NK-92 (cell line): ENCODE results near the gene UTP25.
A peak's percentile ranks its signal among the peaks of the same experiment; 100 is the strongest.
"Not testable (repeated sequence)": the region's sequence is repeated elsewhere in the genome, so short reads cannot be mapped to it uniquely, and the experiment has no call there.

Experiments
- DNase-seq: peaks from one replicate; lab custom pipeline; 2025; ENCODE audit not compliant: unreplicated experiment; lab: John Stamatoyannopoulos, UW

UTP25 gene

DNA sequence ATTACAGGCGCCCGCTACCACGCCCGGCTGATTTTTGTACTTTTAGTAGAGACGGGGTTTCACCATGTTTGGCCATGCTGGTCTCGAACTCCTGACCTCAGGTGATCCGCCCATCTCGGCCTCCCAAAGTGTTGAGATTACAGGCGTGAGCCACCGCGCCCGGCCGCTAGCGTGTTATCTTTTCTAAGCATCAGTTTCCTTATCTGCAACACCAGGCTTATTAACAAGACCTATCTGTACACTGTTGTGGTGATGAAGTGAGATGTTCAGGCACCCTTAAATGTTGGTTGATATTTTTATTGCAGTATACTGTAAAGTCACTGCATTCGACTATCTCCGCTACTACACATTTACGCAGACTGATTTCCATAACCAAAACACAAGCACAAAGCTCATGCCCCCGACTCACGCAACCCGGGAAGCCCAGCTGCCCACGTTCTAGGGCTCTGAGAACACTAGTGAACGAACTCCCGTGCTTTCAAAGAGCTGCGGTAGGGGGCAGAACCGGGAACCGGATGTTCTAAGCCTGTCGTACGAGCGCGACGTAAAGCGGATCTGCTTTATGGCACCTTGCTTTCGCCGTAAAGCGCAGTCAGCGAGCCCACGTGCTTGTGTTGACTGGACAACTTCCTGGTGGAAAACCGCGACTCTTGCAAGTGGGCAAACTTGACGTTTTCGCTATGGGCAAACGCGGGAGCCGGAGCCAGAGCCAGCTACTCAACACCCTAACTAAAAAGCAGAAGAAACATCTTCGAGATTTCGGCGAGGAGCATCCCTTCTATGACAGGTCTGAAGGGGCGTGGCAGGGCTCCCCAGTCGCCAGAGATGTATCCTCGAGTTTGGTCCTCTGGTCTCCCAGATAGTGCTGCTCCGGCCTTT is at the start of gene UTP25:
Gene UTP25, plus strand, starts transcription at position 589 of the 879 bp plus-strand sequence. Its CDS starts 92 bp downstream, at position 681.
- DNase-seq, result peak; percentile 44

DNA sequence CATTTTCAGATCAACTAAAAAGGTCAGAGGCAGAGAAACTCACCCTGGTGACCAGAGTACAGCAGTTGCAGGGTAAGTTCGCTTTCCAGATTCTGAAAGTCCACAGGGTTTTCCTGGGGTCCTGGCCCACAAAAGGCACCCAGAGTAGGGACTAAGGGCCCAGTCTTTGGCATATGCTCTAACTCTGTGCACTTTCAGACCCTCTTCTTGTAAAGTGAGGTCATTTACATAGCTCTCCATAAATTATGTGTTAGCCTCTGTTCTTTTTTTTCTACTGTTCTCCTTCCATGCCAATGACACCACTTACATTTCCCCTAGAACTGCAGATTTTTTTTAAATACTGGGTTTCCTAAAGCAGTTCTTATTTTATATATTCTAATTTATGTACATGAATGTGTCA is 49.7 kb upstream of the UTP25 start:
- DNase-seq, result no peak

DNA sequence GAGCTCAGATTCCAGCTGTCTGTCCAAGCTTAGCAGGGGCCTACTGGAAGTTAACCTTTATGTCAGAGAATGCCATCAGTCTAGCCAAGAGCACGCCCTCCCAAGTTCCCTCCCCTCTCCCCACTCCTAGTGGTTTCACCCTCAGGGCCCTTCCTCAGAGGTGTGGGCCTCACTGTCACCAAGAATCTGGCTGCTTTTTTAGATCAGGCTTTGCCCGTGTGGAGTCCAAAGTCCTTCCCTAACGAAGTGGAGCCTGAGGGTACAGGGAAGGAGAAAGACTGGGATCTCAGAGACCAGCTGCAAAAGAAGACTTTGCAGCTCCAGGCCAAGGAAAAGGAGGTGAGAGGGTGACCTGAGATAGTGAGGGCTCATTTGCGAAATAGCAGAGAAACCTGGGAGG is 47.5 kb upstream of the UTP25 start:
- DNase-seq, result no peak

GRCh38 chr1:209783386-209783785 is 44.4 kb upstream of the UTP25 start:
- no peak for DNase-seq

- DNase-seq, result peak; percentile 97
These were observed 43.3 kb upstream of the UTP25 start, which contains the start of gene C1orf74 for GRCh38 chr1:209784265-209785169. TSS of gene C1orf74 (minus strand) at chr1:209784559. CDS start at chr1:209783634, 925 bp downstream.

GRCh38 chr1:209785592-209785991 is 42.2 kb upstream of the UTP25 start:
- DNase-seq, result no peak

GRCh38 chr1:209786146-209786545 is 41.6 kb upstream of the UTP25 start:
- no peak for DNase-seq

DNA sequence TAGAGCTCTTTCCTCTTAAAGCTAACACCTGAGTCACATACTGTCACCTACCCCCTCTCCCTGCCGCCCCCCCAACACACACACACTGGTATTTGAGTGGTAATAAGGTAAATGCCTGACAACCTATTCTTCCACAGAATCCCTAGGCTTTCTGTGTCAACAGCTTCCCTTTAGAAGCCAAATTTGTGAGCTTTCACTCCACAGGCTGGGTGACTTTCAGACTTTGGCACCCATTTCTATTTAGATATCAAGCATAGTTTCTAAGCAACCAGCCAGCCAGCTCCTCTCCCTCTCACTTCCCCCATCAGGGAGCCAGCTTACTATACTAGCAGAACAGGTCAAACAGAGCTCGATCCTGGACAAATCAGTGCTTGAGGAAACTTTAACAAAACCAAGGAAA is 40.2 kb upstream of the UTP25 start:
- DNase-seq, result no peak

DNA sequence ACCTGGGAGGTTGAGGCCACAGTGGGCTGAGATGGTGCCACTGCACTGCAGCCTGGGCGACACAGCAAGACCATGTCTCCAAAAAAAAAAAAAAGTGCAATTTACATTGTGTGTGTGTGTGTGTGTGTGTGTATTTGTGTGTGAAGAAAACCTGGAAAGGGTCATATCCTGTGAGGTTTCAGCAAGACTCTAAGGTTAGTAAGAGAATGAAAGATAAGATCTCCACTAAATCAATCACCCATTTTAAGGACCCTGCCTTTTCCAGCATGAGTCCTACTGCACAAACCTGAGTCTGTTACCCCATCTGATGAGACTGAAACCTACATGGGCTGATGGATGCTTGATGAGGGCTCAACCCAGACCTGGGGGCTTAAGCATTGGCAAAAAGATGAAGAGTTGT is 38.5 kb upstream of the UTP25 start:
- no peak for DNase-seq

- DNase-seq, result no peak
These were observed 37.2 kb upstream of the UTP25 start for GRCh38 chr1:209790286-209791193.

DNA sequence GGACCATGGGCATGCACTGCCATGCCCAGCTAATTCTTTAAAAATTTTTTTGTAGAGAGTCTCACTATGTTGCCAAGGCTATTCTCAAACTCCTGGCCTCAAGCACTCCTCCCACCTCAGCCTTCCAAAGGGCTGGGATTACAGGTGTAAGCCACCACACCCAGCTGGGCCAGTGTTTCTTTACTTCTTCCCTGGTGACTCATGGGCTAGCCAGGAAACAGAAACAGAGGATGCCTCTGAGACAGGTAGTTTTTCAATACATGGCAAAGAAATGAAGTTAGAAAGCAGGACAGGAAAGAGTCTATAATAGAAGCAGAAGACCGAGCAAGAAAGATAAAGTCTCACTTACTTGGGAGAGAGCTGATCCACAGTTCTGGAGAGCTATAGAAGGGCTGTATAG is 35.9 kb upstream of the UTP25 start:
- DNase-seq, result no peak

DNA sequence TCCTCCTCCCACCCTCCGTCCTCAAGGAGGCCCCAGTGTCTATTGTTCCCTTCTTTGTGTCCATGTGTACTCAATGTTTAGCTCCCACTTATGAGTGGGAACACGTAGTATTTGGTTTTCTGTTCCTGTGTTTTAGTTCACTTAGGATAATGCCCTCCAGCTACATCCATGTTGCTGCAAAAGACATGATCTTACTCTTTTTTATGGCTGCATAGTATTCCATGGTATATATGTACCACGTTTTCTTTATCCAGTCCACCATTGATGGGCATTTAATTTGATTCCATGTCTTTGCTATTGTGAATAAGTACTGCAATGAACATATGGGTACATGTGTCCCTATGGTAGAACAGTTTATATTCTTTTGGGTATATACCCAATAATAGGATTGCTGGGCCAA is 34.1 kb upstream of the UTP25 start:
- DNase-seq, result not testable (repeated sequence)

GRCh38 chr1:209797978-209798639 is 29.7 kb upstream of the UTP25 start:
- DNase-seq, result no peak

DNA sequence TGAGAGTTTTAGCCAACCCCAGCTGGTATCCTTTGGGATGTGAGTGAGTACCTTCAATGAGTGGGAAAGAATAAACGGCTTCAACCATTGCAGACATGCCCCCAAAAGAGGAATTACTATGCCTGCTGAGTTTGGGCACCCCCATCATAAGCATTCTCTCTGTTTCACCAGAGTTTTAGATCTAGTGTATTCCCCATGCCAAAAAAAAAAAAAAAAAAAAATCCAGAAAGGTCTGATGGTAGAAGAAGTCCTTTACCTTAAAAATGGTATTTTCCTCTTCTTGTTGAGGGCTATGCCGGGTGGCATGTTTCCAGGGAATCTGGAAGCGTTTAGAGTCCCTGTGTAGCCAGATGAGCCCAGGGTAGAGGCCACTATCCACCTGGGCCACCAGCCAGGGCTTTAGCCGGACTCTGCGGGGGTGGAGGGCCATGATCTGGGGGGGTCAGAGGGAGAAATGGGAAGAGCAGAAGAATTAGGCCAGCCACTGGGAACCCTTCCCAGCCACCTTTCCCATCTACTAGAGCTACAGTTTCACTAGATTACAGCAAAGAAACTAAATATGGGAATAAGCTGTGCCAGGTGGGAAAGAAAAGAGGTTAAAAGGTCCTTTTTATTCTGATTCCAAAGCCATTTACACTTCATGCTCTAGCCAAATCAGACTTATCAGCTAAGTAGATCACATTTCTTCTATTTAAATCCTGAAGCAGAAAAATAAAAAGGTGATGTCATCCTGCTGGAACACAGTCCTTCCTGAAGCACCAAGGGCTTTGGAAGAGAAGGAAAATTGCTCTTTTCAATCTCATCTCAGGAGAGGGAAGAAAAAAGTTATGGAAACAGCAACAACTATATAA is 26.6 kb upstream of the UTP25 start:
- no peak for DNase-seq

- no peak for DNase-seq
These were observed 25.5 kb upstream of the UTP25 start for GRCh38 chr1:209802117-209802779.

DNA sequence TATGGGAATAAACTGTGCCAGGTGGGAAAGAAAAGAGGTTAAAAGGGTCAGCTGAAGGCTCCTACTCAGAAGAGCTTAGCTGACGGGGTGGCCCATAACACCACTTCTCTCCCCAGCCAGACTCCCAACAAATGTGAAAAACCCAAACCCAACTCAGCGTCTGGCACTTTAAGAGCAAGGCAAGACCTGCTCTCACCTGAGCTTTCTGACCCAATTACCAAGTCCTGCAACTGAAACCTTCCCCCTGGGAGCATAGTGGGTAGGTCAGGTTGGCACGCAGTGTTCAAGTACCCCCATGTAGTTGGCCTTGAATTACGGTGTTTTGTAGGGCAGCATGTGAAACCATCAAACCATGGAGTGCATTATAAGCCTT is 25.0 kb upstream of the UTP25 start:
- no peak for DNase-seq

DNA sequence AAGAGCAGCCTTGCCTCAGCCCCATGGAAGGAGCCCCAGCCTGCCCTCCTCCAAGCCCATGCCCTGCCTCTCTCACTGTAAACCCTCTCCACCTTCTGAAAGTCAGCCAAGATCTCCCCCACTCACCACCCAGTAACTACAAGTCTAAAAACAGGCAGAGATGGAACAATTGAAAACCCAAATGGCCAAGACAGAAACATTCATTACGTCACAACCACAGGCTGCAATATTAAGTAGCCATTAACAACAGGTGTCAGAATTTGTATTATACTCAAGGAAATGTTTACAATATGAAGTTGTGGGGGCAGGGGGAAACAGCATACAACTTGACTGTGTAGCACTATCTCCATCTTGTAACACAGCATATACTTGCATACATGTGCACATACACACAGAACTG is 24.2 kb upstream of the UTP25 start:
- DNase-seq, result no peak

GRCh38 chr1:209805341-209805781 is 22.4 kb upstream of the UTP25 start:
- DNase-seq, result no peak
